Choroid plexus epithelial cell (primary cell): Measurements from ENCODE around the gene VWA1.

ENCODE experiments used
- DNase-seq: peaks from one replicate; pipeline ENCODE4 v3.0.0-alpha.2; 2010; ENCODE audit warnings: low read depth
- H3K4me3 ChIP-seq: 2 replicates; pipeline ENCODE4 v1.5.1; 2011; ENCODE audit warnings: low read depth, mild to moderate bottlenecking, control low read depth, low read length, moderate library complexity
- CTCF ChIP-seq: conservative IDR thresholded peaks from 2 replicates; pipeline ENCODE4 v1.5.1; 2011; ENCODE audit warnings: low read depth, mild to moderate bottlenecking, control low read depth, inconsistent platforms, low read length, moderate library complexity

VWA1 gene

GRCh38 chr1:1430114-1430982, 5.1 kb upstream of the VWA1 start:
- H3K4me3 ChIP-seq: no peak overlapping the region
- DNase-seq: peak; percentile 77

DNA sequence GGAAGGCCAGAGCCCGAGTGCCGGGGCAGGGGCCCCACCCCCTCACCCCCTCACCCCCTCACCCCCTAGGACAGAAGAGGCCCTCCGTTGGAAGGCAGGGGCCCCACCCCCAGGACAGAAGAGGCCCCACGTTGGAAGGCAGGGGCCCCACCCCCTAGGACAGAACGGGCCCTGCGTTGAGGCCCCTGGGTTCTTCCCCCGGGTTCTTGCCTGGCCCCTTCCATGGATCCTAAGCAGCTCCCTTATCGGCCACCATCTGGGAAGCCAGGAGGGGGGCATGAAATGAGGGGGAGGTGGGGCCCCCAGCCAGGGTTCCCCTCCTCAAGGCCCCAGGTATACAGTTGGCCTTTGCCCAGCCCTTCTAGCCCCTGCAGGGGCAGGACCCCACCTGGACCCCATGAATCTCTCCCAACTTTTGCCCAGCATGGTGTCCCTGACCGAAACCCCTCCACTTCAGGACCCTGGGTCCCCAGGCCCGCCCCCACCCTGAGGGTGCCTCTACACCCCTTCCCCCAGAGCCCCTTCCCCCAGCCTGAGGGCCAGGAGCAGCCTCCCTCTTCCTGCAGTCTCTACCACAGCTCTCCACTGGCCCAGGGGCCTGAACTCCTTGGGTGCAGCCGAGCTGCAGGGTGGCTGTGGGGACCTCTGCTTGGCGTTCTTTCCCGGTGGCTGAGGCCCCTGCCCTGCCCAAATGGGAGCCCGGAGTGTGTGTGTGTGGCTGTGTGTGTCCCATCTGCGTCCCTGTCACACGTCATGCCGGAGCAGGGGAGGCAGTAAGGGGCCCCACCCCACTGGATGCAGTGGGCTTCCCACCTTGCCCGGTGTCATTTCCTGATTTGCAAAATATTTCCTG, 4.3 kb upstream of the VWA1 start:
- TF ChIP-seq CTCF: no peak
- H3K4me3 ChIP-seq: no peak overlapping the region

More at GRCh38 chr1:1430114-1430982, 5.1 kb upstream of the VWA1 start:
- TF ChIP-seq CTCF: peak; percentile 22

GRCh38 chr1:1431845-1432273, 3.6 kb upstream of the VWA1 start:
- no peak for TF ChIP-seq CTCF
- H3K4me3 ChIP-seq: no peak overlapping the region

More for the DNA sequence above, 4.3 kb upstream of the VWA1 start:
- DNase-seq: no peak

GRCh38 chr1:1432274-1432950, 3.1 kb upstream of the VWA1 start:
- no peak for TF ChIP-seq CTCF
- no peak overlapping the region for H3K4me3 ChIP-seq
- no peak for DNase-seq

More at GRCh38 chr1:1431845-1432273, 3.6 kb upstream of the VWA1 start:
- peak; percentile 29 for DNase-seq

- no peak for TF ChIP-seq CTCF
- H3K4me3 ChIP-seq: no peak overlapping the region
- DNase-seq: no peak
Measured at GRCh38 chr1:1432951-1433803, 2.3 kb upstream of the VWA1 start.

GRCh38 chr1:1433804-1434130, 1.7 kb upstream of the VWA1 start:
- H3K4me3 ChIP-seq: no peak overlapping the region

More at GRCh38 chr1:1433804-1434130, 1.7 kb upstream of the VWA1 start:
- peak; percentile 62 for DNase-seq
- no peak for TF ChIP-seq CTCF
